SK-N-SH (cell line): Measurements from ENCODE around the gene HAT1.

Experiments used
- EZH2phosphoT487 ChIP-seq: fragments of 200-600 bp; sonication (generic); IDR thresholded peaks from 2 replicates; pipeline ENCODE4 v1.6.1; 2017; ENCODE audit warnings: low read depth, mixed run types, mild to moderate bottlenecking, antibody characterized with exemption, moderate library complexity, borderline replicate concordance
- TF ChIP-seq, protein P1 (sequence below): fragments of 200-600 bp; sonication (generic); IDR thresholded peaks from 2 replicates; pipeline ENCODE4 v1.6.1; 2017; ENCODE audit warnings: antibody characterized with exemption, mild to moderate bottlenecking, moderate library complexity

DNA sequence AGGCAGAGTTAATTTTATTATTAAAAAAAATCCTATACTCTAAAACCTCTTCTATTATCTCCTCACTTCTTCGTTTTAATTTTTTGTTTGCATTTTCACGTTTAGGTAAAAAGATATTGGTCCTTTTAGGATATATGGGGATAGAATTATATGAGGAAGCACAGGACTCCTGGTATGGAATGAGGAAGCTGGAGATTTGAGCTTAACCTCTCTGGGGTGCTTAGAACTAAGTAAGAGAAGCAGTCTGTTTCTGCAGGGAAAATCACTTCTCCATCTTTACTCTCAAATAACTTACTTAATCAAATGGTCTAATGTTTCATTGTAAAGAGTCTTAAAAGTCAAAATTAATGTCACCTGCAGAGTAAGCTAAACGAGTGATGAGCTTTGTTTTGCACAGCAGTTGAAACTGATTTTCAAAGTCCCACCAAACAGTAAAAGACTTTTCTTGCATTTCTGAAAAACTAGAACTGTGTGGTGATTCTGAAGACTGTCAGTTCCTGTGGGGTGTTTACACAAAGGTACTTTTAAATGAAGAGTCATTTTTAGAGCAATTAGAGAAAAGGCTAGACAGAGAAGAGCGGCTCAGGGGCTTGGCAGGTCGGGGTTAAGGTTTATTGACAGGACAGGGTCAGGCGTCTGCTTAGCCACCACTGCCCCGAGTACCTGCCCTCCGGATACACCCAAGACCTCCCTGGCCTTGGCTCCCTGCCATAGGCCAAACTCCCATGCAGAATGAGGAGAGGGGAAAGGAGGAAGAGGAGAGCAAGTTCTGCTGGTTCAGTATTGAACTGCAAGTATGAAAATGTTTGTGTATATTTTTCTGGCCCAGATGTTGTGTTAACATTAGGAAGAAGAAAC lies 99.0 kb downstream of the HAT1 start:
- TF ChIP-seq, protein P1, sequence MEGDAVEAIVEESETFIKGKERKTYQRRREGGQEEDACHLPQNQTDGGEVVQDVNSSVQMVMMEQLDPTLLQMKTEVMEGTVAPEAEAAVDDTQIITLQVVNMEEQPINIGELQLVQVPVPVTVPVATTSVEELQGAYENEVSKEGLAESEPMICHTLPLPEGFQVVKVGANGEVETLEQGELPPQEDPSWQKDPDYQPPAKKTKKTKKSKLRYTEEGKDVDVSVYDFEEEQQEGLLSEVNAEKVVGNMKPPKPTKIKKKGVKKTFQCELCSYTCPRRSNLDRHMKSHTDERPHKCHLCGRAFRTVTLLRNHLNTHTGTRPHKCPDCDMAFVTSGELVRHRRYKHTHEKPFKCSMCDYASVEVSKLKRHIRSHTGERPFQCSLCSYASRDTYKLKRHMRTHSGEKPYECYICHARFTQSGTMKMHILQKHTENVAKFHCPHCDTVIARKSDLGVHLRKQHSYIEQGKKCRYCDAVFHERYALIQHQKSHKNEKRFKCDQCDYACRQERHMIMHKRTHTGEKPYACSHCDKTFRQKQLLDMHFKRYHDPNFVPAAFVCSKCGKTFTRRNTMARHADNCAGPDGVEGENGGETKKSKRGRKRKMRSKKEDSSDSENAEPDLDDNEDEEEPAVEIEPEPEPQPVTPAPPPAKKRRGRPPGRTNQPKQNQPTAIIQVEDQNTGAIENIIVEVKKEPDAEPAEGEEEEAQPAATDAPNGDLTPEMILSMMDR, result no peak
- no peak for TF ChIP-seq EZH2phosphoT487
